ENCODE results near the gene PRPF6.

PRPF6 gene

DNA sequence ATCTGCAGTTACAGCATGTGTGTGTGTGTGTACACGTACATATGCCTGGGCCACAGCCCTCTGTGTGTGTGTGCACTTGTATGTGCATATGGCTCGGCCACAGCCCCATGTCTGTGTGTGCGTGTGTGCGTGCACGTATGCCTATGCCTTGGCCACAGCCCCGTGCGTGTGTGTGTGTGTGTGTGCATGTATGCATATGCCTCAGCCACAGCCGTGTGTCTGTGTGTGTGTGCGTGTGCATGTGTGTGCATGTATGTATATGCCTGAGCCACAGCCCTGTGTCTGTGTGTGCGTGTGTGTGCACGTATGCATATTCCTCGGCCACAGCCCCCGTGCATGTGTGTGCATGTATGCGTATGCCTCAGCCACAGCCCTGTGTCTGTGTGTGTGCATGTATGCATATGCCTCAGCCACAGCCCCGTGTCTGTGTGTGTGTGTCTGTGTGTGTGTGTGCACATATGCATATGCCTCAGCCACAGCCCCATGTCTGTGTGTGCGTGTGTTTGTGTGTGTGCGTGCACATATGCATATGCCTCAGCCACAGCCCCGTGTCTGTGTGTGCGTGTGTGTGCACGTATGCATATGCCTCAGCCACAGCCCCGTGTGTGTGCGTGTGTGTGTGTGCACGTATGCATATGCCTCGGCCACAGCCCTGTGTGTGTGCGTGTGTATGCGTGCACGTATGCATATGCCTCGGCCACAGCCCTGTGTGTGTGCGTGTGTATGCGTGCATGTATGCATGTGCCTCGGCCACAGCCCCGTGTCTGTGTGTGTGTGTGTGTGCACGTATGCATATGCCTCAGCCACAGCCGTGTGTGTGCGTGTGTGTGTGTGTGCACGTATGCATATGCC is 40.4 kb downstream of the PRPF6 start:
- DNase-seq, result no peak

- DNase-seq, result no peak
Measured at GRCh38 chr20:64022671-64023360, 41.9 kb downstream of the PRPF6 start.

DNA sequence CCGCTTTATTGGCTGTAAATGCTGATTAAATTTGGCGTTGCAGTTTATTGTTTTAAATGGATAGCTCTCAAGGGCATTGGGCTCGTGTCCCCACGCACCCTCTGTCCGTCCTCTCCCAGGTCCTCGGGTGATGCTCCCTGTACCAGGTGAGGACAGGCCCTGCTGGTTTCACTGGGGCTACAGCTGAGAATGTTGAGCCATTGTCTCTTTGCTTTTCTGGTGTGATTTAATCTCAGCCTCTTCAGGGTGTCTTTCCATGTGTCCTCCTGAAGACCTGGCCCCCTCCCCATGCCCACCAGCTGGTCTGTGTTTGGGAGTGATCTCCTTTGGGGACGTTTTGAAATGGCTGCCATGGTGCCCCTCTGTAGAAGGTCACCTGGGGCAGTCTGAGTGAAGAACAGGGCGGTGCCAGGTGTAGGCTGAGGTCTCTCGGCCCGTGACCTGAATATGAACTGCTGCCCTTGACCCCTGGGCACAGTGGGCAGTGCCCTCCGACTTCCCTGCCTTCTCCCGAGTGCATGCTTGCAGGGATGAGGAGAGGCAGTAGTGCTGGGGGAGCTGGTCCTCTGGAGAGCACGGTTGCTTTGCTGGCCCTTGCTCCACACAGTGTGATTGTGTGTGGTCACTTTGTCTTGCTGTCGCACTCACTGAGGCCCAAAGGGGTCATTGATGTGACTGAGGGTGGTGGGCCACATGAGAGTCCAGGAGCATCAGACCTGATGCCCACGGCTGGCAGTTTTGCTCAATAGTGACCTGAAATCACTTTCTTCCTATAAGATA is 42.6 kb downstream of the PRPF6 start:
- no peak for DNase-seq

- DNase-seq, result no peak
Measured at GRCh38 chr20:64024141-64024990, 43.4 kb downstream of the PRPF6 start.

- DNase-seq, result no peak
Measured at GRCh38 chr20:64025101-64025825, 44.3 kb downstream of the PRPF6 start.

DNA sequence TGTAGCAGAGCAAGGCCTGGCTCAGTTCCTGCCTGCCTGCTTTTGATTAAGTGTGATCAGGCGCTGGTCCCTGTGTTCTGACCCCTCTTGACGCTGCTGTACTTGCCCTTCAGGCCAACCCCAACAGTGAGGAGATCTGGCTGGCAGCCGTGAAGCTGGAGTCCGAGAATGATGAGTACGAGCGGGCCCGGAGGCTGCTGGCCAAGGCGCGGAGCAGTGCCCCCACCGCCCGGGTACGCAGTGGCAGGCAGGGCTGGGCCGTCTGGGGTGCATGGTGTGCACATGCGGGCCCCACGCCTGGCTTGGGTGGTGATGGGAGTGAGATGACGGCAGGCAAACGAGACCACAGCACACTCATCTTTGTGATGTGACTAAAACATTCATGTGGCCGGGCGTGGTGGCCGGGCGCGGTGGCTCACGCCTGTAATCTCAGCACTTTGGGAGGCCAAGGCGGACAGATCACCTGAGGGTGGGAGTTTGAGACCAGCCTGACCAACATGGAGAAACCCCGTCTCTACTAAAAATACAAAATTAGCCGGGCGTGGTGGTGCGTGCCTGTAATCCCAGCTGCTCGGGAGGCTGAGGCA is 45.0 kb downstream of the PRPF6 start:
- no peak for DNase-seq

GRCh38 chr20:64027981-64028685 is 47.2 kb downstream of the PRPF6 start:
- no peak for DNase-seq

DNA sequence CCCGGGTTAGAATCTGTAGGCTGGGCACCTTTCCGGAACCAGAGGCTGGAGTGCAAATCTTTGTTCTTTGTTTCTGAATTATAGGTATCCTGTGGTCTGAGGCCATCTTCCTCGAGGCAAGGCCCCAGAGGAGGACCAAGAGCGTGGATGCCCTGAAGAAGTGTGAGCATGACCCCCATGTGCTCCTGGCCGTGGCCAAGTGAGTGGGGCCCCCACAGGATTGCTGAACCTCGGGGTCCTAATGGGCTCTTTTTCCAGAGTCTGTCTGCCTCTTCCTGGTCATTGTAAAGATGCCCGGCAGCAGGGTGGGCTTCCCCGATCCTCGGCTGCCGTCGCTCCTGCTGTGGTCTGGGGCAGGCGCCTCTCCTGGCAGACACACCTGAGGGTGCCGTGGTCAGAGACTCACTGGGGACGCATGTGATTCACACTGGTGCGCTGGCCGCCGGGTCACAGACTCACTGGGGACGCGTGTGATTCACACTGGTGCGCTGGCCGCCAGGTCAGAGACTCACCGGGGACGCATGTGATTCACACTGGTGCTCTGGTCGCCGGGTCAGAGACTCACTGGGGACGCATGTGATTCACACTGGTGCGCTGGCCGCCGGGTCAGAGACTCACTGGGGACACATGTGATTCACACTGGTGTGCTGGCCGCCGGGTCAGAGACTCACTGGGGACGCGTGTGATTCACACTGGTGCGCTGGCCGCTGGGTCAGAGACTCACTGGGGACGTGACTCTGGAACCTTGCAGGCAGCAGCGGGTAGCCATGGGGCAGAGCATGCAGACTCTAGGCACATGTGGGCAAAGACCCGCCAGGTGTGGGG is 48.6 kb downstream of the PRPF6 start:
- DNase-seq, result no peak

GRCh38 chr20:64030371-64031134 is 49.6 kb downstream of the PRPF6 start:
- DNase-seq, result no peak

DNA sequence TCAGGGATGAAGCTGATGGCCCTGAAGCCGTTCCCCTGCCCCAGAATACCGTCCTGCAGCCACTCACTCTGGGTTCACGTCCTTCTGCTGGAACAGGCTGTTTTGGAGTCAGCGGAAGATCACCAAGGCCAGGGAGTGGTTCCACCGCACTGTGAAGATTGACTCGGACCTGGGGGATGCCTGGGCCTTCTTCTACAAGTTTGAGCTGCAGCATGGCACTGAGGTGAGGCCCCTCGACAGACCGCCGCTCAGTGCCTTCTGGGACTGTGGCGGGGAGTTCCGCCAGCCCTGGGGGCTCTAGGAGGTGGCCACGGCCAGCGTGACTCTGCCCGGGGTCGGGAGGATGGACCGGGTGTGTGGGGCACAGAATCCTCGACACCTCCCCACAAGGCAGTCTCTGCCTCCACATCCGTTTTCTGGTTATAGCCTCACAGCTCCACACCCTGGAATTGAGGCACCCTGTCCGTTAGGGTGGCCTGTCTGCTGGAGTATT is 50.9 kb downstream of the PRPF6 start:
- no peak for DNase-seq

GRCh38 chr20:64032706-64033624 is 52.0 kb downstream of the PRPF6 start:
- no peak for DNase-seq

DNA sequence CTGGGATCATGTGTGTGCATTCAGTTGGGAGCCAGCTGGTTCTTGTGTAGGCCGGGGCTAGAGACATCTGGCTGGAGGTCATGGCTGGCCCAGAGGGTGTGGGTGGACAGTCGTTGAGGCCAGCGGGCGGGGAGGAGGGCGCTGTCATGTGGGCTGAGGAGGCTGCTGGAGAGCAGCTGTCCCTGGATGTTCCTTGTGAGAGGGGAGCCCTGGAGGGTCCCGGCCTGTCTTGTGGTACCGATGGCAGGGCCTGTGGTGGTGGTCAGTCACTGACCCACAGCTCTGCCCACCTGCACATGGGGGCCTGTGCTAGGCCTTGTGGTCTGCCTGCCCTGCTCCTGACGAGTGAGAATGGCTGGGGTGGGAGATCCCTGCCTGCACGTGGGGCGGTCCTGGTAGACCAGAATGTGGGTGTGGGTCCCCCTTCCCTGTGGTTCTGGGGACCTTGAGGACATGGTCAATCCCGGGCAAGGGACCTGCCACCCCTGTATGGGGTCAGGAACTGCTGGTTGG is 53.1 kb downstream of the PRPF6 start:
- DNase-seq, result no peak

GRCh38 chr20:64035066-64035932 is 54.4 kb downstream of the PRPF6 start:
- no peak for DNase-seq

DNA sequence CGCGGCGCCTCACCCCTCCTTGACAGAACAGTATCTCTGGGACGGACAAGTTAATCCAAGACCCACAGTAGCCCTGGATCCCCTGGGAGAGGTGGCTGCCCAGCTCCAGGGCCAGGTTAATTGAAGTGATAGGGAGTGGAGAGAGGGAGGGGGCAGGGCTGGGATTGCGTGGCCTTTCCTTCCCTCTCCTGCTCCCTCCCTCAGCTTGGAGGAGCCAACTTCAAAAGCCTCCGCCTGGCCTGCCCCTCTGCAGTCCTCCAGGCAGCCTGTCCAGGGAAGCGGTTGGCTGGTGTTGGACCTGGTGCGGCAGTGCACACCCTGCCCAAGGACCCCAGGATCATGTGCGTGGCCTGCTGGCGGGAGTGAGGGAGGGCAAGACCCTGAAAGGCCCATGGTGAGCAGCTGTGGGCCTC is 55.0 kb downstream of the PRPF6 start, which contains the start of gene C20orf204:
Gene C20orf204, plus strand, starts transcription at position 250 of the 413 bp plus-strand sequence. Its CDS starts 142 bp downstream, at position 392.
- DNase-seq, result no peak

- DNase-seq, result no peak
Measured at GRCh38 chr20:64036346-64037198, 55.6 kb downstream of the PRPF6 start.

DNA sequence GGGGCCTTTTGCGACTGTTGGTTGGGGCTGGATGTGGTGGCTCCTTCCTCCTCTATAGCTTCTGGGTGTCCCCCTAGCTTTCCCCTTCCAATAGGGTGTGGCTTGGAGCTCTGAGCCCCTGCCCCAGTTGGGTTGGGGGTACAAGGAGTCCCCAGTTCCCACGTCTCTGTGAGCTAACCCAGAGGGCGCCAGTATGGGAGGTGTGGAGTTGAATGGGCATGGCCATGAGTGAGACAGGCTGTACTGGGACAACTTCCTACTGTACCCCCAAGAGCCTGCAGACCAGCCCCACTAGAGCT is 56.2 kb downstream of the PRPF6 start:
- no peak for DNase-seq
